Neutrophil (primary cell): ENCODE results near the gene NOTCH1.

Source experiments
- H3K27ac ChIP-seq: fragments of 200-600 bp; sonication (generic); 2 replicates; pipeline ENCODE4 v1.5.1; 2016; ENCODE audit warnings: mild to moderate bottlenecking, moderate library complexity
- H3K27me3 ChIP-seq: fragments of 200-600 bp; sonication (generic); 2 replicates; pipeline ENCODE4 v1.6.0; 2016; ENCODE audit warnings: mild to moderate bottlenecking
- H3K36me3 ChIP-seq: fragments of 200-600 bp; sonication (generic); 2 replicates; pipeline ENCODE4 v1.5.1; 2017
- H3K4me1 ChIP-seq, 2 experiments: fragments of 200-600 bp in 1 of 2; sonication (generic) in 1 of 2; 1 replicate in 1 of 2; 2 replicates in 1 of 2; pipeline versions ENCODE4 v1.5.1 to v1.6.1; 2013 to 2016; ENCODE audit warnings: low read depth in 1 of 2, low read length in 1 of 2, mild to moderate bottlenecking in 1 of 2, moderate library complexity in 1 of 2; ENCODE audit not compliant: control insufficient read depth in 1 of 2, insufficient read depth in 1 of 2
- H3K4me3 ChIP-seq, 2 experiments: fragments of 200-600 bp in 1 of 2; sonication (generic) in 1 of 2; 1 replicate in 1 of 2; 2 replicates in 1 of 2; pipeline ENCODE4 v1.5.1; 2013 to 2016; ENCODE audit warnings: low read depth in 1 of 2, low read length in 1 of 2, mild to moderate bottlenecking in 1 of 2, moderate library complexity in 1 of 2
- H3K9me3 ChIP-seq: fragments of 200-600 bp; sonication (generic); 2 replicates; pipeline ENCODE4 v1.5.1; 2016
- CTCF ChIP-seq: fragments of 200-600 bp; sonication (generic); IDR thresholded peaks from 2 replicates; pipeline ENCODE4 v1.5.1; 2016; ENCODE audit warnings: antibody characterized with exemption

The NOTCH1 gene

DNA sequence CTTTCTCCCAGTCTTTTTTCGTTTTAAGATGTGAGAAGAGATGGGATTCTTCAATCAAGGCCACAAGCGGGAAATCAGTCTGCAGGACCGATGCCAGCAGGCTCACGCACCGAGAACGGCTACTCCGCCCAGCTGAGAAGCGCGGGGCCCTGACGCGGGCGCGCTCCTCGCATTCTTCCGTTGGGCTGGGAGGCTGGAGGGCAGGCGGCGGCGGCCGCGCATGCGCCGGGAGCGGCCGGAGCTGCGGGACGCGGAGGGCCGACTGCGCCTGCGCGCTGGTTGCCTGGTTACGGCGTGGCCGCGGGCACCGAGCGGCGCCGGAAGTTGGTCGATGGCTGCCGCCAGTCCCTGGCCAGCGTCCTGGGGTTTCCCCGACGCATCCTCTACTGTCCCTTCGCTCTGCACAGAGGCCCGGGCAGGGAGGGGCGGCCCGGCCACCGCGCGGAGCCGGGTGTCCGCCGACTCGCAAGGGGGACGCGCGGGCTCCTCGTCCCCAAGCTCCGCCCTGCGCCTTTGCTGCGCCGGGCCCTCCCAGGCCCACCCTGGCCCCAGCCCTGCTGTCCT is 62.2 kb downstream of the NOTCH1 start:
- Histone ChIP-seq H3K4me1 (peaks cover 34 to 43% of the 10 kb centered on the region in 2 experiments), H3K36me3 (peaks cover 9% of the 10 kb centered on the region), H3K9me3 (no peaks in the 10 kb centered on the region), H3K27ac (peak overlapping the region; percentile 100), H3K4me3 (peak overlapping the region; percentile 79 to 81), H3K27me3 (peaks cover 18% of the 10 kb centered on the region)
- no peak for TF ChIP-seq CTCF

- TF ChIP-seq CTCF, result no peak
- no peaks in the 10 kb centered on the region for H3K9me3 ChIP-seq
- peaks cover 16% of the 10 kb centered on the region for H3K27me3 ChIP-seq
- peak within 1 kb of the TSS; percentile 81 to 95 for H3K4me3 ChIP-seq
- peaks cover 34 to 39% of the 10 kb centered on the region in 2 experiments for H3K4me1 ChIP-seq
- peak within 1 kb of the TSS; percentile 100 for H3K27ac ChIP-seq
- peaks cover 14% of the 10 kb centered on the region for H3K36me3 ChIP-seq
Observed at GRCh38 chr9:136482793-136483588, 62.9 kb downstream of the NOTCH1 start, which contains the start of gene SEC16A. Gene SEC16A, minus strand, starts transcription at chr9:136483040. Its CDS starts 5,425 bp downstream, at chr9:136477615.

- Histone ChIP-seq H3K36me3 (peaks cover 21% of the 10 kb centered on the region), H3K4me1 (peaks cover 34 to 39% of the 10 kb centered on the region in 2 experiments), H3K4me3 (peak overlapping the region; percentile 81 to 95), H3K27me3 (peaks cover 8% of the 10 kb centered on the region), H3K27ac (peak overlapping the region; percentile 100), H3K9me3 (no peaks in the 10 kb centered on the region)
- no peak for TF ChIP-seq CTCF
Observed at GRCh38 chr9:136482046-136482792, 63.6 kb downstream of the NOTCH1 start.

GRCh38 chr9:136481558-136481957 is 64.3 kb downstream of the NOTCH1 start:
- Histone ChIP-seq H3K4me3 (peak overlapping the region; percentile 81 to 95), H3K36me3 (peaks cover 28% of the 10 kb centered on the region), H3K27ac (peak overlapping the region; percentile 100), H3K27me3 (peaks cover 1% of the 10 kb centered on the region), H3K9me3 (no peaks in the 10 kb centered on the region), H3K4me1 (peaks cover 34 to 39% of the 10 kb centered on the region in 2 experiments)
- no peak for TF ChIP-seq CTCF

GRCh38 chr9:136476369-136477150 is 69.3 kb downstream of the NOTCH1 start:
- TF ChIP-seq CTCF, result no peak
- no peaks in the 10 kb centered on the region for H3K27me3 ChIP-seq
- H3K36me3 ChIP-seq, result peaks cover 73% of the 10 kb centered on the region
- H3K9me3 ChIP-seq, result no peaks in the 10 kb centered on the region
- H3K27ac ChIP-seq, result no peak overlapping the region
- peaks cover 6 to 9% of the 10 kb centered on the region in 2 experiments for H3K4me1 ChIP-seq
- H3K4me3 ChIP-seq, result no peak overlapping the region
